HUDEP-2 (cell line): Measurements from ENCODE around the gene MICAL2.

Source experiments
- DNase-seq, 76 experiments: peaks; one replicate each; lab custom pipeline; 2025; ENCODE audit not compliant: unreplicated experiment in 76 of 76; lab: John Stamatoyannopoulos, UW

MICAL2 gene

DNA sequence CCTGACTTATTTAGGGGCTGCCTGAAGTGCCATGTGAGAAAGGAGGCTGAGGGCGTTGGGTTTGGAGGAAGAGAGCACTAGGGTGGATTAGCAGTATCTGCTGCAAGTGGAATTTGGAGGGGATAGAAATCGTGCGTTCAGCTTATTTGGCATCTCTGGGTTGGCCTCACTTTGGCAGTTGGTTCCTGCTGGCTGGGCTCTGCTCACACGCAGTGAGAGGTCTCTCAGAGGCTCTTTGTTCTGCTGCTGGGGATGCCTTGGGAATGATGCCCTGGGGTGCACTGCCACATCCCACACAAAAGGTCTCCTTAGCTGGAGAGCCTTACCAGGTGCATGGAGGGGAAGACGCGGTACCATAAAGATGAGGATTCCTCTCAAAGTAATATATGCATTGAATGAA, 17.7 kb upstream of the MICAL2 start:
- DNase-seq: no peak

DNA sequence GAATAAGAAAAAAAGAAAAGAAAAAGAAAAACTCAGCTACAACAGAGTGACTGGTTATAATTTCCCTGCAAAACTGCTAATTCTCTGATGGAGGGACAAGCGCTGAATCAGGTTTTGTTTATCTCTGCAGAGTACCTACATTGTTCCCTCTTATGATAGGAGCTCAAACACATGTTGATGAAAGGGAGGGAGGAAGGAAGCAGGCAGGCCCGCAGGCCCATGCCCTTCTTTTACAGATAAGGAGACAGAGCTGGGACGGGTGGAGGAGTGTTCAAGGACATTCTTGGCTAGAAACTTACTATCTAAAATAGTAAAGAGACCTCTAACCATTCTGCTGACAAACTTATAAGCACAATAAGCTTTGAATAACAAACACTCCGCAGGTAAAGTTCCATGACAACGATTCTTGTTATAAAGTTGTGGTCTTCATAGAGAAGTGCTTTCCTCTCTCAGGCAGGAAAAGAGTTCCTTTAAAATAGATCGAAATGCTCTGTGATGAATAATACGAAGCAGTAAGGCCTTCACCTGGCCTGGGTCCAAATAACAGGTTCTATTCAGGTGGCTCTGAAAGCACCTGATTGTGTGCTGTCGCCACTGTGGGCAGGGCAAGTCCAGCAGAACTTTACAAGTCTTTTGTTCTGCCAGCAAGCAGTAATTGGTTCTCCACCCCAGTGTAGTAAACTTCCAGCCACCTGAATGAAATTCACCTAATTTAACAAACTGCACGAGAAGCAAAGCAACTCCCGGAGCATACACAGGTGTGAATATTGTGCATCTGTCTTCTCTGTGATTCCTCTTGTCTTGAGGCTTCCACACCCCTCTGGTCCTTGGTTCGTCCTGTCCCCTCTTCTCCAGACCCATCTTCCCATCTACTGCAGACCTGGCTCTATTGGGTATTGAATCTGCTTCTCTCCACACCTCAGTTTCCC, 15.3 kb upstream of the MICAL2 start:
- DNase-seq: peak in 70 of 76 experiments; percentile 13 to 83 (median 54)

DNA sequence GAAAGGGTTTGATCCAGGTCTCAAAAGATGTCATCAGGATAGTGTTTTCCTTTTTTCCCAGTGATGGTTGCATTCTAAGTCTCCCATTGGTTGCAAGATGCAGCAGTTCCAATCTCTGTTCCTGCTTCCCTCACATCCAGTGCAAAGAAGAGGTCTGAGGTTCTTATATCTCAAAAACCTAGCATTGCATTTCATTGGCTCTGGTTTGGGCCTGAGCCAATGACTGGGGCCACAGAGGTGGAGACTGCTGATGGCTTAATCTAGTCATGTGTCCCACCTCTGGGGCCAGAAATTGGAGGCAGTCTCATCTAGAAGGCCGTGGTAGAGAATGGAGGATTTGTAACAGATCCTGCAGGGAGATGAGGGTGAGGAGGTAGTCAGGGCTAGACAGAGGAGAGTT, 13.2 kb upstream of the MICAL2 start:
- DNase-seq: peak in 35 of 76 experiments; percentile 7 to 52 (median 26)

DNA sequence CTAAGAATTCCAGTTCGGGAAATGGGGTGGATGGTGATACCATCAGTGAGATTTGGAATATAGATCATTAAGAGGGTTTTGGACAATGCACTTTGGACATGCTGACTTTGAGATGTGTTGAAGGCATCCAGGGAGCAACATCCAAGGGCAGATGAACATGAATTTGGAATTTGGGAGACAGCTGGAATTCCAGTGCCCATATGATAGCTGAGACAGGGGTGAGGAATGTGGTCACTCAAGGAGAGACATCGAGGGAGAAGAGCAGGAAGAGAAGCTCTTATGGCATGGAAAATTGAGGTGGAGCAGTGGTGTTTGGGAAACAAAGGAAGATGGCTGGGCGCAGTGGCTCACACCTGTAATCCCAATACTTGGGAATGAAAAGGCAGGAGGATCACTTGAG, 11.8 kb upstream of the MICAL2 start:
- no peak for DNase-seq

- peak in 8 of 76 experiments; percentile 3 to 53 (median 20) for DNase-seq
Measured at GRCh38 chr11:12099132-12099873, 11.1 kb upstream of the MICAL2 start.

DNA sequence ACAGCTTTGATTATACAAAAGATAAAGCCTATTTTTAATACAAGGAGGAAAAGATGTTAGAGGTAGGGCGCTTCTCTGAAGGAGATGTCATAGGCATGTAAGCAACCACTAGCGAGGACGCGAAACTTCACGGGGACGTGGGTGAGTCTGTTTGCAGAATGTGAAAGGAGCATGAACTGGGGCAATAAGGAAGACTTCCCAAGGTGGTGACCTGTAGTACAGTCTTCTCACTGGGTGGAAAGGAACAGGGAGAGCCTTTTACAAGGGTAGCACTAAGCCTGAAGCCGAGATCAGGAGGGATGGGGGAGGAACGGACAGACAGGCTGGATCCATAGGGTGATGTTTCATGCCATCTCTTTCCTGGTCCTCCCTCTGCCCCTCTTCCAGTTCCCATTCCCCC, 10.0 kb upstream of the MICAL2 start:
- no peak for DNase-seq

GRCh38 chr11:12100841-12101242, 9.5 kb upstream of the MICAL2 start:
- DNase-seq: no peak

DNA sequence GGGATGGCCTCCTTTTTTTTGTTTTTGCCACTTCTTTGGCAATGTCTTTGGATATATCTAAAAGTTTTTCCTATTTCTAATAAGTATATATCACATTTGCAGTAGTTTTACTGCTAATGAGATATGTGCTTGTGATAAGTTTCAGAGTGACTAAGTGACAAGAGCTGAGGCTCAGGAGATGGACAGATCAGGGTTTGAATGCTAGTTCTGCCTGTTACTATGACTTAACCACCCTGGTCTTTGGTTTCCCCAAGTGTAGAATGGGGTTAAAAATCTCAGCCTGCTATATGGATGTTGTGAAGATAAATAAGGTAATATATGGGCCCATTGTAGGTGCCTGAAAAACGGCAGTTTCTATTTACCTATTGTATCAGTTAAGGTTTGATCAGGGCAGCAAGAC, 9.1 kb upstream of the MICAL2 start:
- DNase-seq: no peak

DNA sequence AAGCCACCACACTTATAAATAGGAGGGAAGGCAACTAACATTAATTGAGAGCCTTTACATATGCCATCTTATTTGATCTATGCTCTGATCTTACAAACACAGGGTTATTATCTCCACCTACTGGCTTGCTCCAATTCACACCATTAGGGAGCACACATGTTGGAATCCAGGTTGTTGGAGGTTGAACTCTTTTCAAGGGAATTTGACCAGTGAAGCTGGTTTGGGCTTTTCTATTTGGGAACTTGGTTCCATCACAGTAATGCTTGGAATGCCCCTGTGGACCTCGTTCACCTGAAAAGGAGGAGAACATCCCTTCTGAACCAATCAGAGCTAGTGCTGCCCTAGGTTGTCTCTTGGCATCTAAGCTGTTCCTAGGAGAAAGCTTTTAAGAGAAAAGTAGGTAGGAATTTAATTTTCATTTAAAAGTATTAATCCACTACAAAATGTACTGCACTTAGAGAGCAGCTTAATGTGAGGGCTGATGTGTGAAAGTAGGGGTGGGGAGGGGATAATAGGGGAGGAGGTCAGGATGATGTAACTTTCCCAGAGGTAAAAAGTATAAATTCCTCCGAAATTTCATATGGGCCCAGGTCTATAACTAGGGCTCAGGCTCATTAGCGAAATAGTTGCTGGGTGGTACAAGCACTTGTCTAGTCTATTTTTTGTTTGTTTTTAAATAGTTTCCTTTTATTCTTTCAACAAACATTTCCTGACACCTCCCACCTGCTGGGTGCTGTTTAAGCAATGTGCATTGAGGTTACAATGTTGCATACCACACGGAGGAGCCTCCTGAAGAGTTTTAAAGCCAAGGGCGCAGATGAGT, 7.6 kb upstream of the MICAL2 start:
- no peak for DNase-seq

GRCh38 chr11:12103411-12104225, 6.8 kb upstream of the MICAL2 start:
- no peak for DNase-seq

GRCh38 chr11:12105471-12105870, 4.9 kb upstream of the MICAL2 start:
- no peak for DNase-seq

DNA sequence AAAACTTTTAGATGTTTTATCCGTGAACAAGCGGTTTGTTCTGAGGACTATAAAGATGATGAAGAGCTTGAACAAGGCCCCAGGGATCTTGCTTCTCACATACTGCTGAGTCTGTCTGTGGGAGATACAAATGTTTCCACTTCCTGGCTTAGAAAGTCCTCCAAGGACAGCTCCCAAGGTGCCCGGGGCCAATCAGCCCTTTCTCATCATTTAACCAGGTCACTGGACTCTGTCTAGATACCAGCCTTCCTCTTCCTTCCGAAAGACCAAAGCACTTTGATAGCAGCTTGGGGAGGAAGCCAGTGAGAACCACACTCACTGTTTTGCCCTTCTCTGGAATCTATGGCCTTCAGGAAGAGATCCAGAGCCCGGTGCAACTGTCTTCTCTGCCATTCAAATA, 4.3 kb upstream of the MICAL2 start:
- DNase-seq: no peak

DNA sequence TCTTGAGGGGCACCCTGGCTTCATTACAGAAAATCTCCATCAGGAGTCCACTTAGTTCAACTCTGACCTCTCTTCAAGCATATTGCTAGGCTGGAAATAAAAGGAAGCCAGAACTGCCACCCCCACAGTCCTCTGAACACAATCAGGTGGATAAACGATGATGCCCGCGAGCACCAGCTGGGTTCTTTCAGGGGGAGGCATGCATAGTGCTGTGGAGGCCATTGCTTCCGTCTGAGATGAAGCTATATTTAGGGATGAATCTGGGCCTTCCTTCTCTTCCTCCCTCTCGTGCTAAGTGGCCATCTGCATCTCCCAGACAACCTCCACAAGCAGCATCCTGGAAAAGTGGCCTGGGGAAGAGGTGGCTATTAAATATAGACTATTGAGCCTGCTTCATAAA, 3.9 kb upstream of the MICAL2 start:
- no peak for DNase-seq

GRCh38 chr11:12108875-12109453, 1.4 kb upstream of the MICAL2 start:
- no peak for DNase-seq

- DNase-seq: peak in 9 of 76 experiments; percentile 5 to 45 (median 25)
Measured at GRCh38 chr11:12109591-12110196, 696 bp upstream of the MICAL2 start.

- peak in 14 of 76 experiments; percentile 11 to 43 (median 25) for DNase-seq
Measured at GRCh38 chr11:12110714-12111548, 541 bp downstream of the MICAL2 start.

DNA sequence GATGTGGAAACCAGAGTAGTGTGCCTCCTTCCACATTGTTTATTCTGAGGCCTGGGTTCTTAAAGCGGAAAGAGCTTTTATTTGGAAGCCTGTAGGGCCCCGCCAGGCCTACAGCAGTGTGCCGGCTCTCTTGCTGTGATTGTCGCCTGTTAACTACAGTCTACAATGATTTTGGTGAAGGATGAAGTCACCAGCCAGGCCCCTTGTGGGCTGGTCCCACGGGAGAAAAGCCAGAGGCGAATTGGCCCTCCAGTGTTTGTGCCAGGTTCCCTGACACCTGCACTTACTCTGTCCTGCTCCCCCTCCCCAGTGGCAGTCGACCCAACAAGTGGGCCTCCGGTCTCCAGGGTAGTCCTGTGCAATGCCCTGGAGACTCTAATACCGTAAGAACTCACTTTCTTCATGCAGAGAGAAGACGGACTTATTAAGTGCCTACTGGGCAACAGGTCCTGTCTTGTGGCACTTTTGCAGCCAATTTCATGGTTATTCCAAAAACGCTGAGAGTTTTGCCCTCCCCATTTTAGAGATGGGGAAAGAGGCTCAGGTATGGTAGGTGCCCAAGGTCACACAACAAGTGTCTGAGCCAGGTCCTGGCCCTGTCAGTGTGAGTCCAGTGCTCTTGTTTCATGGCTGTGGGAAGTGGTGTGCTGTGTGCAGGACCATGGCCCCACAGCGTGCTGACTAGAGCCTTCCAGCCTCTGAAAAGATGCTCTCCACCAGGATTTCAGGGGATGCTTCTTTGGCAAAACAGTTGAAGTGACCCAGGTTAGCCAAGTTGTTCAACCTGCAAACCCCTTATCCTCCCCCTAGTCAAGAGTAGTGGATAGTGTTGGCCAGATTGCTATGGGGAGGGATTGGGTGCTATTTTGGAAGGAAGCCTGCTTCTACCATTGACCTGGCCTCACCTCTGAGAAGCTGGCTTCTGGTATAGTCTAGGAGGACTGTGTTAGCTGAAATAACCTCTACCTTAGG, 1.4 kb downstream of the MICAL2 start:
- DNase-seq: no peak
